ENCODE data around the gene GIGYF2. TPM values are rescaled to one million over a fixed set of nuclear protein-coding genes. Genes with fewer than 3 reads are reported as not detected.

Gene GIGYF2
- total RNA-seq, 4 donors from 2014 or later, result 69.0 to 208 (median 80.4) TPM

- 82% methylated on average over 11 of the region's 14 CpGs for WGBS
- Histone ChIP-seq H3K27ac (no peak overlapping the region), H3K36me3 (peaks cover 3% of the 10 kb centered on the region), H3K4me3 (no peak overlapping the region), H3K27me3 (no peaks in the 10 kb centered on the region), H3K4me1 (peaks cover 27% of the 10 kb centered on the region), H3K9me3 (no peaks in the 10 kb centered on the region)
- TF ChIP-seq CTCF (IDR thresholded peaks at IDR 0.05), result no peak
- TF ChIP-seq POLR2AphosphoS5 (IDR thresholded peaks at IDR 0.05), result no peak
- TF ChIP-seq EP300 (IDR thresholded peaks at IDR 0.05), result no peak
- TF ChIP-seq POLR2A (IDR thresholded peaks at IDR 0.05), result no peak
- DNase-seq (ENCODE audit: low spot score in 2 of 2), result peak; percentile 33 to 63
Observed at GRCh38 chr2:232888839-232889529, 191.9 kb downstream of the GIGYF2 start.

GRCh38 chr2:232889876-232890401 lies 192.8 kb downstream of the GIGYF2 start:
- H3K27ac ChIP-seq, result no peak overlapping the region
- TF ChIP-seq EP300 (IDR thresholded peaks at IDR 0.05) (no peak), POLR2A (IDR thresholded peaks at IDR 0.05) (no peak), POLR2AphosphoS5 (IDR thresholded peaks at IDR 0.05) (no peak), CTCF (IDR thresholded peaks at IDR 0.05) (no peak)
- DNase-seq (ENCODE audit: low spot score in 2 of 2), result peak; percentile 52 to 58
- WGBS, result 98% methylated on average over 5 of the region's 5 CpGs
- H3K4me3 ChIP-seq, result no peak overlapping the region
- H3K9me3 ChIP-seq, result no peaks in the 10 kb centered on the region
- H3K27me3 ChIP-seq, result no peaks in the 10 kb centered on the region
- H3K4me1 ChIP-seq, result peaks cover 25% of the 10 kb centered on the region
- peaks cover 3% of the 10 kb centered on the region for H3K36me3 ChIP-seq

- peaks cover 20% of the 10 kb centered on the region for H3K4me1 ChIP-seq
- H3K4me3 ChIP-seq, result no peak overlapping the region
- peaks cover 3% of the 10 kb centered on the region for H3K36me3 ChIP-seq
- H3K27ac ChIP-seq, result no peak overlapping the region
- TF ChIP-seq CTCF (IDR thresholded peaks at IDR 0.05) (no peak), POLR2A (IDR thresholded peaks at IDR 0.05) (no peak), POLR2AphosphoS5 (IDR thresholded peaks at IDR 0.05) (no peak), EP300 (IDR thresholded peaks at IDR 0.05) (no peak)
- WGBS, result 85% methylated on average over 11 of the region's 11 CpGs
- DNase-seq (ENCODE audit: low spot score in 2 of 2), result no peak
- no peaks in the 10 kb centered on the region for H3K9me3 ChIP-seq
- no peaks in the 10 kb centered on the region for H3K27me3 ChIP-seq
Observed at GRCh38 chr2:232890536-232890895, 193.4 kb downstream of the GIGYF2 start.

GRCh38 chr2:232890896-232891601 lies 193.9 kb downstream of the GIGYF2 start:
- Histone ChIP-seq H3K4me1 (peaks cover 17% of the 10 kb centered on the region), H3K9me3 (no peaks in the 10 kb centered on the region), H3K4me3 (peak overlapping the region; percentile 15), H3K27ac (peak overlapping the region; percentile 5), H3K27me3 (no peaks in the 10 kb centered on the region), H3K36me3 (peaks cover 3% of the 10 kb centered on the region)
- no peak for TF ChIP-seq POLR2AphosphoS5 (IDR thresholded peaks at IDR 0.05)
- TF ChIP-seq EP300 (IDR thresholded peaks at IDR 0.05), result no peak
- TF ChIP-seq POLR2A (IDR thresholded peaks at IDR 0.05), result no peak
- no peak for TF ChIP-seq CTCF (IDR thresholded peaks at IDR 0.05)
- WGBS, result 57% methylated on average over 23 of the region's 23 CpGs
- peak; percentile 64 to 80 for DNase-seq (ENCODE audit: low spot score in 2 of 2)

- peak in 1 of 2 donors; percentile 61 for DNase-seq (ENCODE audit: low spot score in 2 of 2)
- H3K27ac ChIP-seq, result no peak overlapping the region
- H3K4me3 ChIP-seq, result no peak overlapping the region
- WGBS, result 45% methylated on average over 10 of the region's 11 CpGs
- no peak for TF ChIP-seq CTCF (IDR thresholded peaks at IDR 0.05)
- TF ChIP-seq EP300 (IDR thresholded peaks at IDR 0.05), result no peak
- TF ChIP-seq POLR2AphosphoS5 (IDR thresholded peaks at IDR 0.05), result no peak
- no peak for TF ChIP-seq POLR2A (IDR thresholded peaks at IDR 0.05)
- H3K27me3 ChIP-seq, result no peaks in the 10 kb centered on the region
- H3K4me1 ChIP-seq, result peaks cover 15% of the 10 kb centered on the region
- no peaks in the 10 kb centered on the region for H3K9me3 ChIP-seq
- H3K36me3 ChIP-seq, result peaks cover 3% of the 10 kb centered on the region
Observed at GRCh38 chr2:232891621-232892071, 194.5 kb downstream of the GIGYF2 start.
